ENCODE data around the gene CSDE1.

The CSDE1 gene

GRCh38 chr1:114671011-114671938 is 86.5 kb downstream of the CSDE1 start:
- TF ChIP-seq, protein P1, sequence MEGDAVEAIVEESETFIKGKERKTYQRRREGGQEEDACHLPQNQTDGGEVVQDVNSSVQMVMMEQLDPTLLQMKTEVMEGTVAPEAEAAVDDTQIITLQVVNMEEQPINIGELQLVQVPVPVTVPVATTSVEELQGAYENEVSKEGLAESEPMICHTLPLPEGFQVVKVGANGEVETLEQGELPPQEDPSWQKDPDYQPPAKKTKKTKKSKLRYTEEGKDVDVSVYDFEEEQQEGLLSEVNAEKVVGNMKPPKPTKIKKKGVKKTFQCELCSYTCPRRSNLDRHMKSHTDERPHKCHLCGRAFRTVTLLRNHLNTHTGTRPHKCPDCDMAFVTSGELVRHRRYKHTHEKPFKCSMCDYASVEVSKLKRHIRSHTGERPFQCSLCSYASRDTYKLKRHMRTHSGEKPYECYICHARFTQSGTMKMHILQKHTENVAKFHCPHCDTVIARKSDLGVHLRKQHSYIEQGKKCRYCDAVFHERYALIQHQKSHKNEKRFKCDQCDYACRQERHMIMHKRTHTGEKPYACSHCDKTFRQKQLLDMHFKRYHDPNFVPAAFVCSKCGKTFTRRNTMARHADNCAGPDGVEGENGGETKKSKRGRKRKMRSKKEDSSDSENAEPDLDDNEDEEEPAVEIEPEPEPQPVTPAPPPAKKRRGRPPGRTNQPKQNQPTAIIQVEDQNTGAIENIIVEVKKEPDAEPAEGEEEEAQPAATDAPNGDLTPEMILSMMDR (IDR thresholded peaks at IDR 0.05), result peak; percentile 58

DNA sequence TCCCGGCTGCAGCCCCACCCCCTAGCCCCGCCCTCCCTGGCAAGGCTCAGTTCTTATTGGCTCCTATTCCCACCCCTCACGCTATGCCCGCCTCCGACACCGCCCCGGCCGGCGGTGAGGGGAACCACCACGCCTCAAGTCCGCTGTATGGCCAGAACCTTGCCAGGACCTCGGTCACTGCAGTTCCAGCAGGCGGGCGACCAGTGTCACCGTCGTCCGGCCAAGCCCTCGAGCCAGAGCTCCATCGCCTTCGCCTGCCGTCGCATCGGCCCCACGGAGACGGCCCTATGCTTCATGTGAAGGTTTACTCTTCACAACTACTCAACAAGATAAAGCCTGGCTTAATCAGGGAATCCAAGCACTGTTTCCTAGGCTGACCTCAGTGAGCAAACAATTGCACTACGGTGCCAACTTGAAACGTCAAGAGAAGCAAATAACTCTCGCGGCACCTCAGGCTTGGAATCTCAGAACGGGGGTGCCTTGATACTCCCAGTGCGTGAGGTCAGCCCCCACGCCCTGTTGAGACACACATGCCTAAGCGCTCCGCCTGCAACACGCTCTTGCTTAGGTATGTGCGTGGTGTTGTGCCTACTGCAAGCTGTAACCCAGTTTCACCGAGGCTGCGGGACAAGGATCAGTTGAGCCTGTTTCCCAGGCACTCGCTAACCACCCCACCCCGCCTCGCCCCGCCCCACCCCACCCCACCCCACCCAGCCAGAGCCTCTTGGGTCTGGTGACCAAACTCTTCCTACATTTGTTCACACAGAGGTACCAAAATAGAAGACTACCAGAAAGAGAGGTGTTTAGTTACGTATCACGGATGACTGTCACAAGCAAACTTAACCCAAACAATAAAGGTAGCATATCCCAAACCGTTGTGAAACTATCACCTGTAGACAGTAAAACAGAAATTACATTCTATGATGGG is 87.4 kb downstream of the CSDE1 start:
- TF ChIP-seq, protein P1 (IDR thresholded peaks at IDR 0.05), result no peak

GRCh38 chr1:114669562-114670082 is 88.2 kb downstream of the CSDE1 start, which contains the start of gene DENND2C:
Gene DENND2C, minus strand, starts transcription at chr1:114670049. Its CDS starts 44,065 bp downstream, at chr1:114625984.
- TF ChIP-seq, protein P1 (IDR thresholded peaks at IDR 0.05), result peak; percentile 35; the same call in 1 of the 2 replicates

DNA sequence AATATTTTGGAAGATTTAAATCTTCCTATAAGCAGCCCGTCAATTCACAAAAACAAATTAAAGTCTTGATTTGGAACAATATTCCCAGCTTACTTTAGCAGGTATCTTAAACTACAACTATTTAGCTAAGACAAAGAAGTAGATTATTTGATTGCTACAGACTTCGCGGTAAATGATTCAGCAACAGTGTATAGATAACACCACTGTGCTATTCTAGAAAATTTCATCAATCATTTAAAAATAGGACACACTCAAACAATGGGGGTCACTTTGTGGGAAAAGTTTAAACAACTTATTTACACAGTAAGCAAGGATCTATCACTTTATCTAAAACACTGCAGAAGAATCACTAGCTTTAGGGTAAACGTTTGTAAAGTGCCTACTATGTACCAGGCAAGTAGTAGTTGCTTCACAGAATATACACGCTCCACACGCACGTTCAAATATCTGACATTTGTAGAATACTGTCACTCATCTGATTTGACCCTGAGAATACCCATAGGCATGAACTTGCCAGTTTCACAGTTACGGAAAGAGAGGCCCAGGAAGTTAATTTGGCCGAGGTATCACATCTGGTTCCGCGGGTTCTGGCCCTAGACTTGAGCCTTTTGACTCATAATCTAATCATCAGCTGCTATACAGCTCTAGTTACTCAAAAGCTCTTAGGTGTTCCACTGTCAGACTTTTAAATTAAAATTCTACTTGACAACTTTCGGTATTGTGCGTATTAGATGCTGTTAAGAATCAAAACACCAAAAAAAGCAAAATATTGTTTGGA is 88.8 kb downstream of the CSDE1 start:
- TF ChIP-seq, protein P1 (IDR thresholded peaks at IDR 0.05), result no peak

GRCh38 chr1:114668373-114668772 is 89.4 kb downstream of the CSDE1 start:
- TF ChIP-seq, protein P1 (IDR thresholded peaks at IDR 0.05), result no peak

DNA sequence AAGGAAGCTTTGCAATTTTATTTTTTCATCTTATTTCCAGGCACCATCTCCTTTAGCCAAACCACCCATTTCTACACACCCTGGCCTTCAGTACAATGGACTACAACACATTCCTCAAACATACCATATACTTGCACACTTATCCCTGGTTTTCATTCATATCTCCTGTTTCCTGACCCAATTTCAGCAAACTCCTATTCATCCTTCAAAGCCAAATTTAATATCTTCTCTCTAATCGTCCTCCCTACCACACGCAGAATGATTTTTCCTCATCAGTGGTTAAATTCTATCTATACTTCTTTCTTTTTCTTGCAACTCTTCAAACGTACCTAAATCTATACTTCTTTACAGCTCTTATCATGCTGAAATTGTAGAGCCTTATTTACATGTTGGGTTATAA is 90.8 kb downstream of the CSDE1 start:
- TF ChIP-seq, protein P1 (IDR thresholded peaks at IDR 0.05), result no peak
